Gastroesophageal sphincter (tissue), 3 donors: ENCODE results near the gene SMC1A.
"Not testable (repeated sequence)": the region's sequence is repeated elsewhere in the genome, so short reads cannot be mapped to it uniquely, and the experiment has no call there.

Source experiments
- CTCF ChIP-seq, 4 experiments: fragments of 200-600 bp in 2 of 4; fragments of 450-650 bp in 2 of 4; sonication (generic) in 1 of 4; IDR thresholded peaks; one replicate each; pipeline ENCODE4 v1.5.1; 2017 to 2019; ENCODE audit warnings: antibody characterized with exemption in 4 of 4, mild to moderate bottlenecking in 2 of 4, moderate library complexity in 2 of 4
- POLR2A ChIP-seq, 2 donors: fragments of 450-650 bp; IDR thresholded peaks; one replicate each; pipeline ENCODE4 v1.6.1; 2017; ENCODE audit warnings: antibody characterized with exemption in 2 of 2, mild to moderate bottlenecking in 2 of 2, moderate library complexity in 1 of 2

DNA sequence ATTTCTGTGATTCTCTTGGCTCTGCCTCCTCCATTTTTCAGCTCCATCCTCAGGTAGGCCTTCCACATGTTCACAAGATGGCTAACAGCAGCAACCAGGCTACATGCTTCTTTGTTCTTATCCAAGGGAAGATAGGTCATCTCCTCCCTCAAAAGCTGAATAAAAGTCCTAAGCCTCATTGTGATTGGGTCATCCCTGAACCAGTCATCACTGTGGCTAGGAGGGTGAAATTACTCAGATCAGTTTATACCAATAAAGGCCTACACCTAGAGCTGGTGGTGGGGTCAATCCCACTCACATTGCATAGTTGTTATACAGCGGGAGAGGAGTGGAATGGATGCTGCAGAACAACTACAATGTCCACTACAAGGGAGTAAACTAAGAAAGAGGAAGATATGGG, 56.0 kb downstream of the SMC1A start:
- TF ChIP-seq CTCF, POLR2A (IDR thresholded peaks at IDR 0.05): not testable (repeated sequence)
